ENCODE results near the gene OOEP.

DNA sequence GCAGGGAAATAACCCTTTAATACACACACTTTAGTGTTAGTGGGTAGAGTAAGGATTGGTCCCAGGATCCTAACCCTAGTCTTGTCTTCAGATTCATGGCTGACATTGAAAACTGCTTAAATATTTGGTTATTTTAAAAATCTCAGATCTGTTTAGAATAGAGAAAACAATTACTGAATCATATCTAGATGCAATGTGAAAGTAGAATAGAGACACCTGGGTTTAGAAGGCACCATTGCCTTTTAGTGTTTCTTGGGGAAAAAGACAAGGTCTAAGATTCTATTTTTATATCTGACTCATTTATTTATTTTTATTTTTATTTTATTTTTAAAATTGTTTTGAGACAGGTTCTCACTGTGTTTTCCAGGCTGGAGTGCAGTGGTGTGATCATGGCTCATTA is 31.0 kb upstream of the OOEP start:
- TF ChIP-seq POLR2A (IDR thresholded peaks at IDR 0.05), result no peak
- TF ChIP-seq POLR2AphosphoS5 (IDR thresholded peaks at IDR 0.05), result no peak
- TF ChIP-seq, protein P1, sequence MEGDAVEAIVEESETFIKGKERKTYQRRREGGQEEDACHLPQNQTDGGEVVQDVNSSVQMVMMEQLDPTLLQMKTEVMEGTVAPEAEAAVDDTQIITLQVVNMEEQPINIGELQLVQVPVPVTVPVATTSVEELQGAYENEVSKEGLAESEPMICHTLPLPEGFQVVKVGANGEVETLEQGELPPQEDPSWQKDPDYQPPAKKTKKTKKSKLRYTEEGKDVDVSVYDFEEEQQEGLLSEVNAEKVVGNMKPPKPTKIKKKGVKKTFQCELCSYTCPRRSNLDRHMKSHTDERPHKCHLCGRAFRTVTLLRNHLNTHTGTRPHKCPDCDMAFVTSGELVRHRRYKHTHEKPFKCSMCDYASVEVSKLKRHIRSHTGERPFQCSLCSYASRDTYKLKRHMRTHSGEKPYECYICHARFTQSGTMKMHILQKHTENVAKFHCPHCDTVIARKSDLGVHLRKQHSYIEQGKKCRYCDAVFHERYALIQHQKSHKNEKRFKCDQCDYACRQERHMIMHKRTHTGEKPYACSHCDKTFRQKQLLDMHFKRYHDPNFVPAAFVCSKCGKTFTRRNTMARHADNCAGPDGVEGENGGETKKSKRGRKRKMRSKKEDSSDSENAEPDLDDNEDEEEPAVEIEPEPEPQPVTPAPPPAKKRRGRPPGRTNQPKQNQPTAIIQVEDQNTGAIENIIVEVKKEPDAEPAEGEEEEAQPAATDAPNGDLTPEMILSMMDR (IDR thresholded peaks at IDR 0.05), result no peak

Measured in breast epithelium (tissue), 3 donors.